Inferior parietal cortex (tissue), 1 donor: ENCODE measurements around the gene ABHD17A.
A peak's percentile ranks its signal among the peaks of the same experiment; 100 is the strongest.

Source experiments
- DNase-seq: peaks from one replicate; pipeline ENCODE4 v3.0.0-alpha.2; 2016; ENCODE audit errors: extremely low spot score

ABHD17A gene

DNA sequence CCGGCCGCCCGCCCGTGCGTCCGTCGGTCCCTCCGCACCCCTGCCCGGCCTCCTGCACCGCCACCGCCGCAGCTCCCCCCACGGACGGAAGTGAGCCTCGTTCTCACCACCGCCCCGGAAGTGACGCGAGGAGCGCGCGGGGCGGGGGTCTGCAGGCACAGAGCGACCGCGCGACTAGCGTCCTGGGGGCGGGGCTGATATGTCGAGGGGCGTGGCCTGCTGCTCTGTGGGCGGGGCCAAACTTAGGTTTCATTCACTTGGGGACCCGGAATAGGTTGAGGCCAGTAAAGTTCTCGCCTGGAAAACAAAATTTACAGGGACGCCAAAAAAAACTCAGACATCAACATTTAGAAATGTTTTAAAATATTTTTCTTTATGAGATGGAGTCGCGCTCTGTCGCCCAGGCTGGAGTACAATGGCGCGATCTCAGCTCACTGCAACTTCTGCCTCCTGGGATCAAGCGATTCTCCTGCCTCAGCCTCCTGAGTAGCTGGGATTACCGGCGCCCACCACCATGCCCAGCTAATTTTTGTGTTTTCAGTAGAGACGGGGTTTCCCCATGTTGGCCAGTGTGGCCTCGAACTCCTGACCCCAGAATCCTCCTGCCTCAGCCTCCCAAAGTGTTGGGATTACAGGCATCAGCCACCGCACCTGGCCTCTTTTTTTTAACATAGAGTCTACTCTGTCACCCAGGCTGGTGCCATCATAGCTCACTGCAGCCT is at the start of gene ABHD17A:
Gene ABHD17A (minus strand): TSS at position 99 of the 722 bp plus-strand sequence. CDS start 3,930 bp downstream, outside the sequence.
- DNase-seq, result peak; percentile 96

DNA sequence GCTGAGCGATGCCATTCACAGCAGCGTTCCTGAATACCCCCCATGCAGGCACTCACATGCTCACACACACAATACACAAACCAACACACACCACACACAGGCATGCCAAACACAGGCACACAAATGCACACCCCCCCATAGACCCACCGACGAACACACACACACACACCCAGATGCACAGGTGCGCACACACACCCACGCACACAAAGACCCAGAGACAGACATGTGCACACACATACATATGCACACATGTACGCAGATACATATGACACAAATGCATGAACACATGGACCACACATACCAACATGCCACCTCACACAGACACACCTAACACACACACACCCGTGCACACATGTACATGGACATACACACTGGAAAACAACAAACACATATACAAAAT is 48.6 kb upstream of the ABHD17A start:
- no peak for DNase-seq

GRCh38 chr19:1933244-1933643 is 47.9 kb upstream of the ABHD17A start:
- no peak for DNase-seq

GRCh38 chr19:1932395-1932794 is 47.1 kb upstream of the ABHD17A start:
- DNase-seq, result no peak

- no peak for DNase-seq
These were observed 46.1 kb upstream of the ABHD17A start for GRCh38 chr19:1931445-1931844.

- DNase-seq, result peak; percentile 77
These were observed 43.9 kb upstream of the ABHD17A start for GRCh38 chr19:1929021-1929742.

- no peak for DNase-seq
These were observed 40.2 kb upstream of the ABHD17A start for GRCh38 chr19:1925544-1925943.

GRCh38 chr19:1924320-1924961 is 39.1 kb upstream of the ABHD17A start:
- DNase-seq, result no peak

- no peak for DNase-seq
These were observed 38.0 kb upstream of the ABHD17A start for GRCh38 chr19:1923319-1923718.

DNA sequence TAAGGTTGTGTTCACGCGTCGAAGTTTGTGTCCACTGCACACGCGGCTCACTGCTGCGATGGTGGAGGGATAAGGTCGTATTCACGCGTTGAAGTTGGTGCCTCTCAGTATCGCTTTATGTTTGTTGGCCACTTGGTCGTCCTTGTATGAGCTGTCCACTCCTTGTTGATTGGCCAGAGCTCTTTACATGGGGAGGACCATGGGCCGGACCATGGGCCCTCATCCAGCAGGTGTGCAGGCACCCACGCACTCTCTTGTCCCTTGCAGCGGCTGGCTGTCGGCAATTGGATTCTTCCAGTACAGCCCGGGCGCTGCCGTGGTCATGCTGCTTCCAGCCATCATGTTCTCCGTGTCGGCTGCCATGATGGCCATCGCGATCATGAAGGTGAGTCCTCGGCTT is 37.5 kb upstream of the ABHD17A start:
- DNase-seq, result no peak

- DNase-seq, result no peak
These were observed 36.5 kb upstream of the ABHD17A start for GRCh38 chr19:1921825-1922224.

DNA sequence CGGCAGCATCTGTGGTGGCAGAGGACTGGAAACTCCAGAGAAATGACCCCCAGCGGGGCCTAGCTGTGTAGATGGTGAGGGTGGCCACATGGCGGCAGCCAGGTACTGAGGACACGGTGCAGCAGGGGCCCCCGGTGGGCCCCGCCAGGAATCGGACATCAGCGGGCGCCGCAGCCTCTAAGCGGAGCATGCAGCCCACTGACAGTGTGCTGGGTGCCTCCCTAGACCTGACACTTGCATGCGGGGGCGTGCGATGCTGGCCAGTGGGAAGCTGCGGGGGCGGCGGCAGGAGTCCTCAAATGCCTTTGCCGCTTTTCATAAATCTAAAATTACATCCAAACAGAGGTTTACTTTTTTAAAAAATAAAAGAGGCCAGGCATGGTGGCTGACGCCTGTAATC is 36.0 kb upstream of the ABHD17A start:
- DNase-seq, result no peak

DNA sequence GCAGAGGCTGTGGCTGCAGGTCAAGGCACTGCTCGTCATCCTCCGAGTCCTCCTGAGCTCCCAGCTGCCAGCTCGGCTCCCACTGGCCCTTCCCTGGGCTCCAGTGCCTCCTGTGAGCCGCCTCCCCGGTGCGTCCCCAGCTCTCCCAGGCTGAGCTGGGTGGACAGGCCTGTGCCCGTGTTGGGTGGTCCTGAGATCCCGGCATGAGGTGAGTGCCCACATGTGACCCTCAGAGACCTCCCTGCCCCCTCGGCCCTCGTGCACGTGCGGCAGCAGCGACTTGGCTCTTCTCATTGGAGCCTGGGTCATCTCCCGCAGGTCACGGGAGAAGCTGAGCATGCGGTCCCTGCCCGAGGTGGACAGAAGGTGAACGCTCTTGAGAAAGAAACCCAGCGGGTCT is 35.3 kb upstream of the ABHD17A start:
- DNase-seq, result no peak

DNA sequence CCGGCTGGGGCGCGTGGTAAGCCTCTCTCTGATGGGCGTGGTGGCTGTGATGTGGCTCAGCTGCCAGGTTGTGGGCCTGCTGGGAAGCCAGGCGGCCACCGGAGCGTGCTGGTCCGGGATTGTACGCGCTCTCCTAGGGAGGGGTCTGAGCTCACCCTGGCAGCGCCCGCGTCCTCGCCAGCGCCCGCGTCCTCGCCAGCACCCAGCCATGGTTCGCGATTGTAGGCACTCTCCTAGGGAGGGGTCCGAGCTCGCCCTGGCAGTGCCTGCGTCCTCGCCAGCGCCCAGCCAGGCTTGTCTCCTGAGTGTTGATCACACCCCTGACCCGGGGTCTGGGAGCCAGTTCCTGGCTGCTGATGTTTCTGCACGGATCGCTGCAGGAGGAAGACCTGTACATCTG is 33.7 kb upstream of the ABHD17A start:
- no peak for DNase-seq

GRCh38 chr19:1917926-1918325 is 32.6 kb upstream of the ABHD17A start:
- no peak for DNase-seq

GRCh38 chr19:1917146-1917545 is 31.9 kb upstream of the ABHD17A start:
- DNase-seq, result no peak

DNA sequence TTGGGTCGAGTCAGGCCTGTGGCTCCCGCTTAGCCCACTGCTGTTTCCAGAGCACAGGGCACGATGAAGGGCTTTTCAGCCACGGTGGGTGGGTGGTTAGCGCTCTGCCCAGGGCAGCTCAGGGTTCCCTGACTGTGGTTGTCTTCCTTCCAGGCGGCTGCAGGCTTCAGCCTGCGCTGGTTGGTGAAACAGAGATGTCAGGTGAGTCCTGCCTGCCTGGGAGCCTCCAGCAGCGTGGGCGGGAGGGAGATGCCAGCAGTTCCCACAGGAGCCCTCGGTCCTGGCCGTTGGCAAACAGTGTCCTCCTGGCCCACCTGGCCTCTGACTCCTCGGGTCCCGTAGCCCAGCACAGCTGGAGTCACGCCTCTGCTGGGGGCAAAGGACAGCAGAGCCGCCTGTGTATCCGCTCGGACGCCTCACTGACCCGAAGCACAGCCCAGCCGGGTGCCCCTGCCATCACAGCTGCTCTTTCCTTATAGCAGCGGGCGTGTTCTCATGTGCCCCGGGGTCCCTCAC is 29.6 kb upstream of the ABHD17A start:
- no peak for DNase-seq

DNA sequence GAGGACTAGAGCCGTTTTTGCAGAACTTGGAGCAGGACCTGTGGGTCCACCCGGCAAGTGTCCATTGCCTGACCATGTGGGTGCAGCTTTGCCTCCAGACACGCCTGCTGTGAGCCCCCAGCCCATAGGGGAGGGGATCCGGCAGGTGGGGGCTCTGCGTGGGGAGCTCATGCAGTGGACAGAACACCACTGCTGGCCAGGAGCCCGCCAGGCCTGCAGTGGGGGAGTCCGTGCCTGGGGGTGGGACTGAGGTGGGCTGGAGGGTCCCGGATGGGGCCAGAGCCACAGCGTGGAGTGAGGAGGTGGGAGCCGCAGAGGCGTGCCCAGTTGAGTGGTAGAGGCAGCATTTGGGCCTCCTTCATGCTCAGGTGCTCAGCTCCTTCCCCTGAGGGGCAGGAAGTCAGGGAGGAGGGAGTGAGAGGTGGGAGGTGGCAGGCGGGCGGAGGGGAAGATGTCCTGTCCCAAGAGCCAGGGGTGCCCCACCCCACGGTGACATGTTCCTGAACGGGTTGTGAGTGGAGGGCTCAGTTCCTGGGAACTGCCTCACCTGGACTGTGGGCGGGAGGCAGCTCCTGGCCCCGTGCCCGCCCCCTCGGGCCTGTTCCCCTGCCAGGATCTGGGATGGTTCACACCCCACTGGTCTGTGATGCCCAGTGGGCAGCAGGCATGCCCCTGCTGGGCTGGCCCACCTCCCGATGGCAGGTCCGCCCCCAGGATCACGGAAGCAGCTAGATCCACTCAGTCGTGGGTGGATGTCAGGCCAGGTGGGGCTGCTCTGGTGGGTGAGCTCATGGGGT is 28.7 kb upstream of the ABHD17A start:
- no peak for DNase-seq

- DNase-seq, result no peak
These were observed 27.6 kb upstream of the ABHD17A start for GRCh38 chr19:1912760-1913505.

- no peak for DNase-seq
These were observed 26.7 kb upstream of the ABHD17A start for GRCh38 chr19:1911995-1912394.

DNA sequence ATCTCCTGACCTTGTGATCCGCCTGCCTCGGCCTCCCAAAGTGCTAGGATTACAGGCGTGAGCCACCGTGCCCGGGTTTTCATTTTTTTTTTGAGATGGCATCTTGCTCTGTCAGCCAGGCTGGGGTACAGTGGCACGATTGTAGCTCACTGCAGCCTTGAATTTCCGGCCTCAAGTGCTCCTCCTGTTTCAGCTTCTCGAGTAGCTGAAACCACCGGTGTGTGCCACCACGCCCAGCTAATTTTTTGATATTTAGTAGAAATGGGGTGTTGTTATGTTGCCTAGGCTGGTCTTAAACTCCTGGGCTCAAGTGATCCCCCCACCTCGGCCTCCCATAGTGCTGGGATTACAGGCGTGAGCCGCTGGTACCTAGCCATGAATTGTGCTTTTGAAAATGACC is 25.8 kb upstream of the ABHD17A start:
- DNase-seq, result no peak
